ENCODE results near the gene MRGPRD.

Gene MRGPRD

GRCh38 chr11:68932933-68933577, 47.7 kb downstream of the MRGPRD start:
- DNase-seq (ENCODE audit: low read depth in 3 of 3, low spot score in 1 of 3): no peak

- DNase-seq (ENCODE audit: low read depth in 3 of 3, low spot score in 1 of 3): no peak
Measured at GRCh38 chr11:68932358-68932757, 48.4 kb downstream of the MRGPRD start.

- no peak for DNase-seq (ENCODE audit: low read depth in 3 of 3, low spot score in 1 of 3)
Measured at GRCh38 chr11:68931911-68932310, 48.9 kb downstream of the MRGPRD start.

GRCh38 chr11:68930991-68931855, 49.6 kb downstream of the MRGPRD start:
- no peak for DNase-seq (ENCODE audit: low read depth in 3 of 3, low spot score in 1 of 3)
